Measurements from ENCODE around the gene MYLK.
"Not testable (repeated sequence)": the region's sequence is repeated elsewhere in the genome, so short reads cannot be mapped to it uniquely, and the experiment has no call there.

Gene MYLK

GRCh38 chr3:123884203-123884831 lies at the start of gene MYLK:
Gene MYLK, minus strand, starts transcription at chr3:123884332. Its CDS starts 90,491 bp downstream, at chr3:123793841.
- DNase-seq (ENCODE audit: extremely low read depth in 1 of 2, low read depth in 1 of 2), result peak; percentile 37 to 39

- DNase-seq (ENCODE audit: extremely low read depth in 1 of 2, low read depth in 1 of 2), result no peak
Measured at GRCh38 chr3:123930445-123930844, 46.3 kb upstream of the MYLK start.

- DNase-seq (ENCODE audit: extremely low read depth in 1 of 2, low read depth in 1 of 2), result no peak
Measured at GRCh38 chr3:123929325-123929724, 45.2 kb upstream of the MYLK start.

GRCh38 chr3:123926396-123926795 lies 42.3 kb upstream of the MYLK start:
- no peak for DNase-seq (ENCODE audit: extremely low read depth in 1 of 2, low read depth in 1 of 2)

GRCh38 chr3:123920868-123921267 lies 36.7 kb upstream of the MYLK start:
- DNase-seq (ENCODE audit: extremely low read depth in 1 of 2, low read depth in 1 of 2), result no peak

GRCh38 chr3:123920383-123920782 lies 36.3 kb upstream of the MYLK start:
- no peak for DNase-seq (ENCODE audit: extremely low read depth in 1 of 2, low read depth in 1 of 2)

- DNase-seq (ENCODE audit: extremely low read depth in 1 of 2, low read depth in 1 of 2), result no peak
Measured at GRCh38 chr3:123919353-123919752, 35.2 kb upstream of the MYLK start.

GRCh38 chr3:123914829-123915228 lies 30.7 kb upstream of the MYLK start:
- no peak for DNase-seq (ENCODE audit: extremely low read depth in 1 of 2, low read depth in 1 of 2)

- no peak for DNase-seq (ENCODE audit: extremely low read depth in 1 of 2, low read depth in 1 of 2)
Measured at GRCh38 chr3:123909785-123910184, 25.7 kb upstream of the MYLK start.

- DNase-seq (ENCODE audit: extremely low read depth in 1 of 2, low read depth in 1 of 2), result no peak
Measured at GRCh38 chr3:123907720-123908119, 23.6 kb upstream of the MYLK start.

- DNase-seq (ENCODE audit: extremely low read depth in 1 of 2, low read depth in 1 of 2), result no peak
Measured at GRCh38 chr3:123899300-123899865, 15.3 kb upstream of the MYLK start.

- no peak for DNase-seq (ENCODE audit: extremely low read depth in 1 of 2, low read depth in 1 of 2)
Measured at GRCh38 chr3:123893012-123893411, 8.9 kb upstream of the MYLK start.

- DNase-seq (ENCODE audit: extremely low read depth in 1 of 2, low read depth in 1 of 2), result no peak
Measured at GRCh38 chr3:123892195-123892594, 8.1 kb upstream of the MYLK start.

- not testable (repeated sequence) for DNase-seq (ENCODE audit: extremely low read depth in 1 of 2, low read depth in 1 of 2)
Measured at GRCh38 chr3:123890991-123891390, 6.9 kb upstream of the MYLK start.

GRCh38 chr3:123890162-123890561 lies 6.0 kb upstream of the MYLK start:
- not testable (repeated sequence) for DNase-seq (ENCODE audit: extremely low read depth in 1 of 2, low read depth in 1 of 2)

- no peak for DNase-seq (ENCODE audit: extremely low read depth in 1 of 2, low read depth in 1 of 2)
Measured at GRCh38 chr3:123884993-123885392, 861 bp upstream of the MYLK start.

GRCh38 chr3:123883701-123884202 lies 380 bp downstream of the MYLK start:
- DNase-seq (ENCODE audit: extremely low read depth in 1 of 2, low read depth in 1 of 2), result no peak

- DNase-seq (ENCODE audit: extremely low read depth in 1 of 2, low read depth in 1 of 2), result no peak
Measured at GRCh38 chr3:123883111-123883510, 1.0 kb downstream of the MYLK start.

- no peak for DNase-seq (ENCODE audit: extremely low read depth in 1 of 2, low read depth in 1 of 2)
Measured at GRCh38 chr3:123881771-123882170, 2.4 kb downstream of the MYLK start.

GRCh38 chr3:123880998-123881561 lies 3.1 kb downstream of the MYLK start:
- DNase-seq (ENCODE audit: extremely low read depth in 1 of 2, low read depth in 1 of 2), result no peak

GRCh38 chr3:123878807-123879206 lies 5.3 kb downstream of the MYLK start:
- DNase-seq (ENCODE audit: extremely low read depth in 1 of 2, low read depth in 1 of 2), result no peak

GRCh38 chr3:123877965-123878364 lies 6.2 kb downstream of the MYLK start:
- DNase-seq (ENCODE audit: extremely low read depth in 1 of 2, low read depth in 1 of 2), result no peak
